HG03460 (cell line): ENCODE results near the gene NPHS2.
"Not testable (repeated sequence)": the region's sequence is repeated elsewhere in the genome, so short reads cannot be mapped to it uniquely, and the experiment has no call there.

Experiments
- ATAC-seq: cut with Tn5 transposase; IDR thresholded peaks from one replicate; pipeline ENCODE4 v1.9.1; 2021; ENCODE audit not compliant: unreplicated experiment

The NPHS2 gene

DNA sequence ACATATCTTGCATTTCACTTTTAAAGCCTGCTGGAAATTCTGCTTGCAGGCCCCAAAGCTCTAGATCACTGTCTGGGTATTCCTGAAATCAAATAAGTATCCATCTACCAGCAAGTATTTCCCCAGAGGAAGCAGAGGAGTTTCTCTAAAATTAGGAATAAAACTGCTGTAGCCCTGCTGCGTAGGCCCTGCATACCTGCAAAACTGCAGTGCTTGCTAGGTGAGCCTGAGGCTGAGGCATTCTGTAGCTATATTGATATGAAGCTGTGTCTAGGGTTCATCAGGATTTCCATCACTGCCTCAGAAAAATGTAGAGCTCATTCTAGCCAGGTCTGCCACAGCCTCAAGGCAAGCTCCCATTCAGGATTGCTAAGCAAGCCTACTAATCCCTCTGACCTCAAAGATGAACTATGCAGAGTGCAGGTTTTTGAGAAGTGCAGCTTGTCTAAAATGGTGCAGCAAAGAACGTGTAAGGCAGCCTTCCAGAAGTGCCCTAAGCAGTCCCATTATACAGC is 28.7 kb downstream of the NPHS2 start:
- ATAC-seq, result no peak

DNA sequence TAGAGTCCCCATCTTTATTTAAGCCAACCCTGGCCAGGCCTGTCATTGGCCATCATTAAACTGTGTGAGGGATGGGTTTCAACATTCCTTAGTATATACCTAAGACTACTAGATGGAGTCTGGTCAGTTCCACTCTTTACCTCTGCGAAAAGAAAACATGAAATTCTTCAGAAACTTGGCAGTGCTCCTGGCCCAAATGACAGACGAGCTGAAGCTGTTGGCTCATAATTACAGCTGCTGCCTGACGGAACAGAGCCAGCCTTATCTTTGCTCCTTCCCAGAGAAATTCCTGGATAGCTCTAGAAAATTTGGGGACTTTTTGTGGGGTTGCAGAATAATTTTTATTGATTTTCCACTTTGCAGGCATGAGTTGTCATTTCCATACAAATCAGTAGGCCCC is 30.4 kb downstream of the NPHS2 start:
- no peak for ATAC-seq

DNA sequence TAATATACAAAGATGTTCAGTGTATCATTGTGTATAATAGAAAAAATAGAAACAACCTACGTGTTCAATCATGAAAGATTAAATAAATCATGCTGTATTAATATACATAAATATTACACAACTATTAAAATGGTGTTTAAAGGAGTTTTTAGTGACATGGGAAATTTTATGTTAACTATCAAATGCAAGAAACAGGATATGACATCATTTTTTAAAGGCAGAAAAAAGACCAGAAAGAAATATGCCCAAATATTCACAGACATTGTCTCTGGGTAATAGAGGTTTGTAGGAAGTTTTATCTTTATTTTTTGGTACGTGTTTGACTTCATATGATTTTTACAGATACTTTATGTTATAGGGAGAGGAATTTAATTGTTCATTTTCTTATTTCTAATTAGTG is 34.0 kb downstream of the NPHS2 start:
- no peak for ATAC-seq

DNA sequence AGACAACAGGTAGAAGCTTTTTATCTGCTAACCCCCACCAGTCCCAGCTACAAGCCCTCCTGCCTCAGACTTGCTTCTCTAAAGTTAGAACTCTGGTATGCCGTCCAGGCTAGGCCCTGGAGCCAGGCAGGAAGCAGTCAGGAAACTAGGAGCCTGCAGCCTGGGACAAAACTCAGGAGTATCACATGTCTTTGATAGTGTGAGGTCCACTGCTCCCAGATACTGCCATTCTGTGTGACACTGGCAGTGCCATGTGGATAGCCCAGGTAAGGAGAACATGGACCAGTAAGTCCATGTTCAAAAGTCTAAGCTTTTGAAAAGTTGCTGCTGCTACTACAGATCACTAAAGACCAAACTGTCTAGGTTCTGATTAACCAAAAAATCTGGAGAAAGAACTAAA is 45.4 kb downstream of the NPHS2 start:
- ATAC-seq, result no peak

DNA sequence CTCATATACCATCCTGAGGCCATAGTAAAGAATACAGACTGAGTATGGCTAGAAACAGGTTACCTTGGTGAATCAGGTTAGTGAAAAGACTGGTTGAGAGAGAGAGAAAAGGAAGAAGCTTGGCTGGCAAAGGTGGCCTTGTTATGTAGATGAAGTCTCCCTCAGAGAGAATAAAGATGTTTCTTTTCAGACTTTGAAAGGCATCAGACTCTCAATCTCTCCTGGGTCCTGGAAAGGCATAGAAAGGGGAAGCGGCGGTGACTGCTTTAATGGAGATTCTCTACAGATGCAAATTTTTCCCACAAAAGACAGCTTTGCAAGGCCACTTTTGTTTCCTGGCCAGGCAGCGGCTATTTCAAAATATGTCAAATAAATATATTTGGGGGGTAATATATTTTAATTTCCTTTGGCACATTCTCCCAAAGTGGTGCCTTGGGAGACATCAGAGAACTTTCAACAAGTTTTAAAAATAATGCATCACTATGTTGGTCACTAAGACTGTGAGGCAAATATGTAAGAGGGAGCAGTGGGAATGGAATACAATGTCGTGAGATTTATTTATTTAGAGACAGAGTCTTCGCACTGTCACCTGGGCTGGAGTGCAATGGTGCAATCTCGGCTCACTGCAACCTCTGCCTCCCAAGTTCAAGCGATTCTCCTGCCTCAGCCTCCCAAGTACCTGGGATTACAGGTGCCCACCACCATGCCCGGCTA is 46.1 kb downstream of the NPHS2 start:
- no peak for ATAC-seq

DNA sequence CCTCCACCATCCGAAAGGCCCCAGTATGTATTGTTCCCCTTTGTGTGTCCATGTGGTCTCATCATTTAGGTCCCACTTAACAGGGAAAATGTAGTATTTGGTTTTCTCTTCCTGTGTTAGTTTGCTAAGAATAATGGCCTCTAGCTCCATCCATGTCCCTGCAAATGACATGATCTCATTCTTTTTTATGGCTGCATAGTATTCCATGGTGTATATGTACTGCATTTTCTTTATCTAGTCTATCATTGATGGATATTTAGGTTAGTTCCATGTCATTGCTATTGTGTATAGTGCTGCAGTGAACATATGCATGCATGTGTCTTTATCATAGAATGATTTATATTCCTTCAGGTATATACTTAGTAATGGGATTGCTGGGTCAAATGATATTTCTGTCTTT is 57.2 kb downstream of the NPHS2 start:
- ATAC-seq, result not testable (repeated sequence)

DNA sequence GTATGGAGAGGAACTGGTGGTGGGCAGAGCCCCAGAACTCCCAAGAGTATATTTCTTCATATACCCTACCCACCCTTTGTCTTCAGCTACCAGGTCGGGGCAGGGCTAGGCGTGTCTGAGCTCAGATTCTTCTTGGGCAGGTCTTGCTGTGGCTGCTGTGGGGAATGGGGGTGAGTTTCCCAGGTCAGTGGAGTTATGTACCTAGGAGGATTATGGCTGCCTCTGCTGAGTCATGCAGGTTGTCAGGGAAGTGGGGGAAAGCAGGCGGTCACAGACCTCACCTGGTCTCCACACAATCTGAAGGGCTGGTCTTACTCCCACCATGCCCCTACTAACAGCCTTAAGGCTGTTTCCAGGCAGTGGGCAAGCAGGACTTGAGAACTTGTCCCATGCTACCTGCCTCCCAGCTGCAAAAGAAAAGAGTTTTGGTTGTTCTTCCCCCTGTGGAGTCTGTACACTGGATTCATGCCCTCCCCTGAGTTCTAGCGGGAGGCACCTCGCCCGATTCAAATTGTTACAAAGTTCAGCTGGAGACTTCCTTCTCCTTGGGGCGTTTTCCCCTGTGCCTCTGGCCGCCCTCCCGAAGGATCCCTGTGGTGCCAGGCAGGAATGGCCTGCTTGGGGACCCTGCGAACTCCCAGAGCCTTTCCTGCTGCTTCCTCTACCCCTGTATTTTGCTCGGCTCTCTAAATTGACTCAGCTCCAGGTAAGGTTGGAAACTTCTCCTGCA is 58.6 kb downstream of the NPHS2 start:
- ATAC-seq, result no peak

DNA sequence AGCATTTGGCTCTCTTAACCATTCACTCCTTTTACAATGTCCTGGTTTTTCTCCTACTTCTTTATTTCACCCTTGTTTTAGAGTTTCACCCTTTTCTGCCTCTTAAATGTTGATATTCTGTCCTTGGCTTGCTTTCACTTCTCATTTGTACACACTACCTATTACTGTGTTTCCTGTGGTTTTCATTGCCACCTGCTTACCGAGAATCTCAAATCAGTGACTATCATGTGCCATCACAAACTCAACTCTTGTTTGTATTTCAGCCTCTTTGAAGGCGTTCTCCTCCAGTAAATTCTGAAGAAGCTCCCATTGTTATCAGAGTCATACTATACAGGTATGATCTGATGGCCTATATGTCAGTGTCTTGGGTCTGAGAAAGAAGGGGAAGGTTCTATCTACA is 65.7 kb downstream of the NPHS2 start:
- peak; percentile 79 for ATAC-seq

DNA sequence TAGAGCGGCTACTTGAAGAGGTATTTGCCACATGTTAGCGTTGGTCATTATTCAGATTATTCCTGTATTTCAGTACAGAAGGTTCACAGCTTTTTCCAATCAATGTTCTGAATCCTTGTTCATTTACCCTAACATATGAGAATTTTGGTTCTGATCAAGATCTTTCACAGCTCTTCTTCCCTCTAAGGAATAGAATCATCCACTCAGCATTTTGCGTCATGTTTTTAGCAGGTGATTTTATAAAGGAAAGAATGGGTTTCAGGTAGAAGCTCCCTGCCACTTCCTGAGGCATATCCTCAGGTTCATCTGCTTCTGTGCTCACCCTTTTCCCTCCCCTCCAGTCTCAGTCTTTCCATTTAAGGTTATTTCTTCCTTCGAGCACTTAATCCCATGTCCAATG is 66.4 kb downstream of the NPHS2 start:
- no peak for ATAC-seq

DNA sequence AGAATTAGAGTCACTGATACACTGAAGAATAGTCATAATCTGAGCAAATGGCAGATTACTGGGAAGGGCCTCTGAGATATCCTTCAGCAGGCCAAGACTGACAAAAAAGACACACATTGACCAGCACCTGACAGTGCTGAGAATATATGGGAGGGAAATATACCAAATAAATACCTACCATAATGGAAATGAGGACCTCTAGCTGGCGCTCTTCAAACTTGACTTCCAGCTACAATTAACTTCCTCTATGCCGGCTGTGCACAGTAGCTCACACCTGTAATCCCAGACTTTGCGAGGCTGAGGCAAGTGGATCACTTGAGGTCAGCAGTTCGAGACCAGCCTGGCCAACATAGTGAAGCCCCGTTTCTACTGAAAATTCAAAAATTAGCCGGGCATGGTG is 69.5 kb downstream of the NPHS2 start:
- no peak for ATAC-seq
